HG03571 (cell line): ENCODE results near the gene MLST8.
A peak's percentile ranks its signal among the peaks of the same experiment; 100 is the strongest.

Experiments
- ATAC-seq: cut with Tn5 transposase; IDR thresholded peaks from one replicate; pipeline ENCODE4 v1.9.1; 2021; ENCODE audit not compliant: unreplicated experiment

The MLST8 gene

DNA sequence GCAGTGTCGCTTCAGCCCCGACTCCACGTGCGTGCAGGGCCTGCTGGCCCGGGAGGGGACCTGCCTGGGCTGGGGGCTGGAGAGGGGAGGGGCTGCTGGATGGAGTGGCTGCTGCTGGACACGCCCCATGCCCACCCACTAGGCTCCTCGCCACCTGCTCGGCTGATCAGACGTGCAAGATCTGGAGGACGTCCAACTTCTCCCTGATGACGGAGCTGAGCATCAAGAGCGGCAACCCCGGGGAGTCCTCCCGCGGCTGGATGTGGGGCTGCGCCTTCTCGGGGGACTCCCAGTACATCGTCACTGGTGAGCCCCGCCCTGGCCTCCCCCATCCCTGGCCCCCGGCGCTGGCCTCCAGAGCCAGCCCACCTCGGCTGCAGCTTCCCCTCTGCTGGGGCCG is 3.1 kb downstream of the MLST8 start:
- ATAC-seq: no peak

DNA sequence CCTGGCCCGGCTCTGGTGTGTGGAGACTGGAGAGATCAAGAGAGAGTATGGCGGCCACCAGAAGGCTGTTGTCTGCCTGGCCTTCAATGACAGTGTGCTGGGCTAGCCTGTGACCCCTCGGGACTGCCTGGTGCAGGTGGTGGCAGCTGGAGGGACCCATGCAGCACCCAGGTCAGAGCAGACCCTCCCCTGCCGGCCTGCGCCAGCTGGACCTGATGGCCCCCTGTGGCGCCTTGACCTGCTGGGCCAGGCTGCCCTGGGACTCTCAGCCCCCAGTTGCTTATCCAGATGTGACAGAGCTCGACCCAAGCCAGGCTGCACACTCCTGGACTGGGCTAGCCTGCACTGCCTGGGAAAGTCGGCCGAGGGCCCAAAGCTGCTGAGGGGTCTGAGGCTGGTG is 3.5 kb downstream of the MLST8 start:
- no peak for ATAC-seq

DNA sequence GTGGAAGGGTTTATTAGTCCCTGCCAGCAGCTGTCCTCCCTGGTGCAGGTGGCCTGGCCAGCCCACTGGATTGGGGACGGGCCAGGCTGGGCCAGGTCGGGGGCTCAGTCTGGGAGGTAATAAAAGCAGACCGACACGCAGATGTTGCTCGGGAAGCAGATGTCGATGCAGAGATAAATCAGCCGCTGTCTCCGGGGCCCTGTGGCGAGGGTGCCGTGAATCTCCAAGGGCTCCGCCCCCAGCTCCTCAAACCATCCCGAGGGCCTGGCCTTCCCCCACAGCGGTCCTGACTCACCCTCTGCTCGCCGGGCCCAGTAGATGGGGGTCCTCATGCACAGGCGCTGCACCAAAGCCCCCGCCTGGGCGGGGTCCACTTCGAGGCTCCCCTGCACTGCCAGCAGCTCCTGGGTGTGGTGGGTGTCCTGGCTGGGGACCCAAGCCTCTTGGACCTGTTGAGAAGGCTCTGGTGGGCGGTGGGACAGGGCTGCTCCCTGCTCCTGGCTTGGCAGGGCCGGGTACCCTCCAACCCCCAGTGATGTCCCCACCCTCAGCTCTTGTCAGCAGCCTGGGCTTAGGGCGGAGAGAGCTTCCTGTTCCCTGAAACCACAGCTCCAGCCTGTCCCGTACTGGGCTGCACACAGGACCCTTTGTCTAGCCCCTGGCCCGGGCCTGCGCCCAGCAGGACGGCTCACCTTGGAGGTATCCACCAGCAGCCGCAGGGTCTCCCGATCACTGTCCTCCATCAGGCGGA is 4.2 kb downstream of the MLST8 start:
- ATAC-seq: no peak

DNA sequence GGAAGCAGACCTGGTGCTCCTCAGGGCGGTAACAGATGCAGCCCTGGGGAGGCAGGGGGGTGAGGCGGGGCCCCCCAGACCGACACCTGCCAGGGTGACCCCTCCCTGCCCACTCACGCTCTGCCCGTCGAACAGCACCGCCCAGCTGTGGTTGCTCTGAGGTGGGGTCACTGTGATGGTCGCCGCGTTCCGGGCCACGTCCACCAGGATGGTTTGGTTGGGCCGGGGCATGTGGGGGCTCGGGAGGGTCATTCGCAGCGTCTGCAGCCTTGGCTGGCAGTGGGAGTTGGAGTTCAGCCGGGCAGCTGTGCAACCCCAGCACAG is 4.7 kb downstream of the MLST8 start:
- ATAC-seq: no peak

DNA sequence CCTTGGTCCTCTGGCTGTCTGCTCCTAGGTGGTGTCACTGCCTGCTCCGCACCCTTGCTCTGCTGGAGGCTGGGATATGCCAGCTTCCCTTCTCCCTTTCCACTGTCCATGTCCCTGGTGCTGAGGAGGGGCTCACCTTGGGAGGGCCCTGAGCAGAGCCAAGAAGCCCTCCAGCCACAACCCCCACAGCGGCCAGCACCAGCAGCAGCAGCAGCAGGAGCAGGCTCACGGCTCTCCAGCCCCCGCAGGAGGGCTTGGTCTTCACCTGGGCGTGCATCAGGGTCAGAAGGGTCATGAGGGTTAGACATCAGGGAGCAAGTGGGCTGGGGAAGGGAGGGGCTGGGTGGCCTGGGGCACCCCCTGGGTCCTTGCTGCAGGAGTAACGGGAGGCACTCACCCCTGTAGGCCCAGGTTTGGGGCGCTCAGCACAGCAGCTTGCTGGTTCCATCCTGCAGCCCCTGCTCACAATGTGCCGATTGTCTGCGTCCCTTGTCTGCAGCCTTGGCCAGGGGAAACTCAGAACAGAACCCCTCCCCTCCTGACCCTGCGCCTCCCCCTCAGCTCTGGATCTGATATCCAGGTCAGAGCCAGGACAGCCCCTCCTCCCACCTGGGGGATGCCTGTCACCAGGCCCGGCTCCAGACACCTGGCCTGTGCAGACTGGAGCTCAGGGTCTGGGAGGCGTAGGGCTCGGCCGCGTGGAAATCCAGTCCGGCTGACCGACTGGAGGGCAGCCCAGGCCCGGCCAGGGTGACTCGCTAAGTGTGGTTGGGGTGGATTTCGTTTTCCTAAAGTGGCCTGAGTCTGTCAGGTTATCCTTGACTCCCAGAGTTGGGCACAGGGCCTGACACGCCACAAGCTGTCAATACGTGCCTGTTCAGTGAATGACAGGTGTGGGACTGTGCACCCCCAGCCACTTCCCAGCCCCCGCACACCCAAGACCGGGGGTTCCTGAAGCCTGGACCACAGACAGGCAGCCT is 5.4 kb downstream of the MLST8 start, which contains the start of gene BRICD5:
BRICD5 (minus strand) TSS at position 478 of the 980 bp plus-strand sequence; CDS start at position 448, 30 bp downstream.
- no peak for ATAC-seq

DNA sequence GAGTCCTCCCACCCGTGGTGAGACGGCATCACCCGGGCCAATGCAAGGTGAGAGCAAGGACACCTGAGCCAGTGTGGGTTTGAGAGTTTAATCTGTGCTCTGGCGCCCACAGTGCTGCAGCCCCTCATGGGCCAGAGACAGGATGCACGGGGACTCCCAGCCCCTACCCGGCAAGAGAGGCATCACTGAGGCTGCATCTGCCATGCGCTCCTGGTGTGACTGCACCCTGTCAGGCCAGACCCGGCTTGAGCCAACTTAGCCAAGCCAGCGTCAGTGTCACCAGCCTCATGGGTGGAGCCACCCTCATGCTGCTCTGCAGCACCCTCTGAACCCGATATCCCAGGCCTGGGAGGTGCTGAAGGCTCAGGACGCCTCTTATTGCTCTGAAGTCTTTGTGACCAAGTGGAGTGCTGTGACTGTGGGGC is 6.7 kb downstream of the MLST8 start:
- ATAC-seq: no peak

DNA sequence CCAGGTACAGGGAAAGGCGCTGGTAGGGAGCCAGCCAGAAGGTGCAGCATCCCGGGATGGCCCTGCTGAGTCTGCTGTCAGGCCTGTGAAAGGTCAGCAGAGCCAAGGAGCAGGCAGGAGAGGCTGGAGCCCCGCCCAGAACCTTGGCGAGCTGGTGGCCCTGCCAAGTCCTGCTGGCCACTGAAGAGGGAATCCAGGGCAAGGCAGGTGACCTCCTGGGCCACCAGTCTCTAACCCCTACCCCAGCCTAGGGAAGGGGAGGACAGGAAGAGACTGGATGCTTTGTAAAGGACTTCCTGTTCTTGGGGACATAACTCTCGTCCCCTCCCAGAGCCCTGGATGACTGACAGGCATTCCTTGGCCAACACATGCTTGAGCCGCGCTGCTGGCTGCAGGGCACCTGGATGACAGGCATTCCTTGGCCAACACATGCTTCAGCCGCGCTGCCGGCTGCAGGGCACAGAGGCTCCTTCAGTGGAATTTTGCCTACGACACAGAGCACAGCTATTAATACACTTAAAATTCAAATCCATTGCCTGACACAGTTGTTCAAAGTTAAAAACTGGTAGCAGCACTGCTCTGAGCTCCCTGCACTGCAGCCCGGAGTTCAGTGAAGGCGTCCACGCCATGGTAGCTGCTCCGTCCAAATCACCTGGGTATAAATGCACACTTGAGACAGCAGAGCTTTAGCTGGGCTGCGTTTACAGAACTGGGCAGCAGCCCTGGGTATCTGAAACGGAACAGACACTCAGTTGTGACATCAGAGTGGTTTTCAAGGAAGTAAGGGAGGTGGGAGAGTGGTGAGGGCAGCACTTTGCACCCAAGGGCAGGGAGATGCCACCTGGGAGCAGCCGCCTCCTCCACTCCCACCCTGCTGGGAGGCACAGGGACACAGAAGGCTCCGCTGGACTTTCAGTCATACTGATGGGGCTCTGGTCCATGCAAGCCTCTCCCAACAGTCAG is 7.4 kb downstream of the MLST8 start:
- no peak for ATAC-seq

DNA sequence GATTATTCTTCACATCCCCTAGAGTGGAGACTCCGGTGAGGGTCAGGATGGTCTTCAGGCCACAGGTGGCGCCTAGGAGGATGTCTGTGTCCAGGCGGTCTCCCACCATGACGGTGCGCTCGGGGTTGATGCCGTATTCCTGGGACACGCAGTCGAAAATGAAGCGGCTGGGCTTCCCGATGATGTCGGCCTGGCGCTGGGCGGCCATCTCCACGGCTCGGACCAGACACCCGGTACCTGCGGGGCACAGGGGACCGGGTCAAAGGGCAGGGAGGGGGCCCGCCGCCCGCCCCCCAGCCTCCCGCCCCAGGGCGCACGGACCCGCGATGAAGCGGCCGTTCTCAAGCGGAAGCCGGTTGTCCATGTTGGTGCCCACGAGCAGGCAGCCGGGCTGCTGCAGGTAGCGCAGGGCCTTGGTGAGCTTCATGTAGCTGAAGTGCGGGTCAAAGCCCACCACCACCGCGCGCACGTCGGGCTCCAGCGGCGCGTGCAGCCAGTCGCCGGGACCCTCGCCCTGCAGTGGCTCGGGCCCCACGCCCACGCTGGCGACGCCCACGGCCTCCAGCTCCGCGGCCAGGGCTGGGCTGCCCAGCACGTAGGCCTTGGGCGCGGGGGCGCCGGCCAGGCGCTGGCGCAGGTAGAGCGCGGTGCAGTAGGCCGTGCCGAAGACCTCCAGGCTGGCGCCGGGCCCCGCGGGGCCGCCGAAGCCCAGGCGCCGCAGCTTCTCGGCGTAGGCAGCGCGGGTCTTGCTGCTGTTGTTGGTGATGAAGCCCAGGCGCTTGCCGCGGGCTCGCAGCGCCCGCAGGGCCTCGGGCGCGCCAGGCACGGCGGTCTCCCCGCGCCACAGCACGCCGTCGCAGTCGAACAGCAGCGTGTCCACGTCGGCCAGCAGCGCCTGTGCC is 8.8 kb downstream of the MLST8 start:
- ATAC-seq: no peak

DNA sequence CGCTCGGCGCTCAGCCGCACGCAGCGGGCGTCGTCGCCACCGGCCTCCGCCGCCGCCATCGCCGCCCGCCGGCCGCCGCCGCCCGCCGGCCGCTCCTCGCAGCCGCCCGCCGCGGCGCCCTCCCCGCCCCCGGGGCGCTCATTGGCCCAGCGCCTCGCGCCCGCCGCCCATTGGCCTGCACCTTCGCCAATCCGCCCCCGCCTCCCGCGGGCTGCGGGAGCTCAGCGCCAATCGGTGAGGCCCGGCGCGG is 9.4 kb downstream of the MLST8 start, which contains the start of gene PGP:
PGP (minus strand) TSS at position 122 of the 250 bp plus-strand sequence; CDS start at position 59, 63 bp downstream.
- peak; percentile 74 for ATAC-seq

DNA sequence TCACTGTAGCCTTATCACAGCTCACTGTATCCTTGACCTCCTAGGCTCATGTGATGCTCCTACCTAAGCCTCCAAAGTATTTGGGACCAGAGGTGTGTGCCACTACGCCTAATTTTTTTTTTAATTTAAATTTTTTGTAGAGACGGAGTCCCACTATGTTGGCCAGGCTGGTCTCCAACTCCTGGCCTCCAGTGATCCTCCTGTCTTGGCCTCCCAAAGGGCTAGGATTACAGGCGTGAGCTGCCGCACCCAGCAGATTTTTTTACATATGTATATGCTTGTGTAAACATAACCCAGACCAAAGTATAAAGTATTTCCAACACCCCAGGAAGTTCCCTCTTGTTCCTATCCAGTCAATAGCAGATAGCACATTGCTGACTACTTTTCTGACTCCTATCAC is 11.1 kb downstream of the MLST8 start:
- no peak for ATAC-seq

DNA sequence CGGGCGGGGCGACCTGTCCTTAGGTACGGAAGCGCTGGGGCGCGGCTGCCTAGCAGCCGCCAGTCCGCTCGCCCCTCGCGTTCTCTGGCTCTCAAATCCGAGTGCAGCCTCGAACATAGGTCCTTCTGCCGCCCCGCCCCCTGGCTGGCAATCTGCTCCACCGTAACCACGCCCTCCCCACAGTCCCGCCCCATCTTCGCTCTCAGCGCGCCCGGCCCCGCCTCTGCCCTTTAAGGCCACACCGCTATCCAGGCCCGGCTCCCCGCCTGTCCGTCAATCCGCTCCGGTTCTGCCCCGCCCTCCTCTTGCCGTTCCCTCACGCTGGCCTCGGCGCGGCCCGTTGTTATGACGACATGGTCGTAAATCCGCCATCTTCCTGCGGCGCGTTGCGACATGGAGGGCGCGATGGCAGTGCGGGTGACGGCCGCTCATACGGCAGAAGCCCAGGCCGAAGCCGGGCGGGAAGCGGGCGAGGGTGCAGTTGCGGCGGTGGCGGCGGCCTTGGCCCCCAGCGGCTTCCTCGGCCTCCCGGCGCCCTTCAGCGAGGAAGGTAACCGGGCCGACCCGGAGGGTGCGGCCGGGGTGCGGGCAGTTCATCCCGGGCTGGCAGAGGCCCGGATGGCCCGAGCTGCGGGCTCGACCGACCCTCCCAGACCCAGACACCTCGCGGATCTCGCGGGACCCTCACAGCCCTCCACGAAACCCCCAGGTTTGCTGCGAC is 18.1 kb downstream of the MLST8 start, which contains the start of gene E4F1:
E4F1 (plus strand) TSS at position 371 of the 721 bp plus-strand sequence; CDS start at position 394, 23 bp downstream.
- ATAC-seq: peak; percentile 88

DNA sequence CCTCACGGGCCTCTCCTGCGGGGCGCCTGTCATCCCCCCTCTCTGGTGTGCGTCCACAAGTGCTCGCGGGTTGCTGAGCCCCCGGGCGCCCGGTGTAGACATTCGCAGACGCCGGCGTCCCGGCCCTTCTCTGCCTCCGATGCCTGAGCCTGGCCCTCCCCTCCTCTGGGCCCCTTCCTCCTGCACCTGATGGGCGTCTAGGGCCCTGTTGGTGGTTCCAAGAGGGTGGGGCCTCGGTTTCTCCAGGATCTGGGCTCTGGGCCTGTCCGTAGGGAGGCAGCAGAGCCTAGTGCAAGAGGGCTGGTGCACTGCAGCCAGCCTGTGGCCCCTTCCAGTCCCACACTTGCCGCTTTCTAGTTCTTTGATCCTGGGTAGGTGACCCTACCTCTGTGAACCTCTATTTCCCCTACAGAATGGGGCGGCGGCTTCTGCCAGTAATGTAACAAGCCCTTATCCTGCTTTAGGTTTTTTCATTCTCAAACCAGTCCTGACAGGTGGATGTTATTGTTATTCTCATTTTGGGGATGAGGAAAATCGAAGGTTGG is 18.8 kb downstream of the MLST8 start:
- ATAC-seq: peak; percentile 15

DNA sequence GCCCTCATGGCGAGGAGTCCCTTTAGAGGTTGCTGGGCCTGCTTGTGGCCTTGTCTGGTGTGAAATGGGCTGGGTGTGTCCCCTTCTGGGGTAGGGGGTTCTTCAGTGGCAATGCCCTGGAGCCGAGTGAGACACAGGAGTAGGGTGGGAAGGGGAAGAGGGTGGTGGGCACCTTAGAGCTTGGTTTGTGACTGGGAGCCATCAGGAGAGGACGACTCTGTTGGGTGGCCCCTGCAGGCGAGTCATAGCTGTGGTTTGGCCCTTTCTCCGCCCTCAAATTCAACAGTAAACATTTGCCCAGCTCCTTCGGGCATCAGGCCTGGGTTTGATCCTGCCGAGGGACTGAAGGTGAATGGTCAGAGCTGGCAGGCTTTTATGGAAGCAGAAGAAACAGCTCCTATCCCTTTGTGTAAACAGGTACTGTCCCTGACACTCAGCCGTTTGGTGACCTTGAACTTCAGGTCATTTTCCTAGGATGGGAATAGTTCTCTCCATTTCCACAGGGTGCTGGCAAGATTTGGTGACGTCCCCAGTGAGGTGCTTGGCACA is 21.1 kb downstream of the MLST8 start:
- ATAC-seq: no peak

DNA sequence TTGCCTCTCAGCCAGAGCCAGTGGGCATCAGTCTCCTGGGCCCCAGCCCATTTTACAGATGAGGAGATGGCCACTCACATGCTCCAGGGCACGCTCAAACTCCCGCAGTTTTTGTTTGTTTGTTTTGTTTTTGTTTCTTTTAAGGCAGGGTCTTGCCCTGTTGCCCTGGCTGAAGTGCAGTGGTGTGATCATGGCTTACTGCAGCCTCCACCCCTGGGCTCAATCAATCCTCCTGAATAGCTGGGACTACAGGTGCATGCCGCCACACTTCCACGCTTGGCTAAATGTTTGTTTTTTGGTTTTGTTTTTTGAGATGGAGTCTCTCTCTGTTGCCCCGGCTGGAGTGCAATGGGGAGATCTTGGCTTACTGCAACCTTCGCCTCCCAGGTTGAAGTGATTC is 21.7 kb downstream of the MLST8 start:
- ATAC-seq: no peak

DNA sequence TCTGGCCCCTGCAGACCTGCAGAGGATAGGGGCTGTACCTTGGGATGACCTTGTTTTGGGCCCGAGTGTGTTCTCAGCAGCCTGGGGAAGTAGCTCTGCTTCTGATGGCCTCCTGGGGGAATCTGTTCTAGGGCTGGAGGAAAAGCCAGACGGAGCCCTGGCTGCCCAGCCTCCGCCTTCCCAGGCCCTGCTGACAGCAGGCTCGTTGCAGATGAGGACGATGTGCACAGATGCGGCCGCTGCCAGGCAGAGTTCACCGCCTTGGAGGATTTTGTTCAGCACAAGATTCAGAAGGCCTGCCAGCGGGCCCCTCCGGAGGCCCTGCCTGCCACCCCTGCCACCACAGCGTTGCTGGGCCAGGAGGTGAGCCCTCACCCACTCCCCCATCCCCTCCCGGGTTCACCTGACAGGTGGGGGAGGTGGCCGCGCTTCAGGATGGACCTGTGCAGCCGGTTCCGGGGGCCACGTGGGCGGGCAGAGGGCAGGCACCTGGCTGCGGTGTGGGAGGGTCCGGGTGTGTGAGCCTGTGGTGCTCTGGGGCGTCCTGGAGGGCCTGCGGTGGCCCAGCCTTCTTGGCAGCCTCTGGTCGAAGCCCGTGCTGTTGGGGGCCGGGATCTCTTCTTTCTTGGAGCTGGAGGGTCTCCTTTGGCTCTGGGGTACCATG is 23.0 kb downstream of the MLST8 start:
- ATAC-seq: no peak

DNA sequence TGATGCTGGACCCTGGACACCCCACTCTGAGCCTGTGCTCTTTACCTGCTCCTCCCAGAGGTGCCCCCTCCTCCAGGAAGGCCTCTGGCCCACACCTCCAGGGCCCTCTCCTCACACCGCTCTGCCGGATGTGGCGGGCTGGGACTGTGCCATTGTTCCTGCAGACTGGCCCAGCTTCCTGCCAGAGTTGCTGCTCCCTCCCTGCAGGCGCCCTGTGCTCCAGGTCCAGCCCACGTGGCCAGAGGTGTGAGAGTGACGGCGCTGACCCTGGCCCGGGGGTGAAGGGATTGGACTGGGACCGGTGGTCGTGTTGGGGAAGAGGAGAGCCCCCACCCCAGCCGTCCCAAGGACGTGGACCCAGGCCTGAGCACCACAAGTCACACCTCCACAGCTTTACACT is 23.8 kb downstream of the MLST8 start:
- no peak for ATAC-seq

DNA sequence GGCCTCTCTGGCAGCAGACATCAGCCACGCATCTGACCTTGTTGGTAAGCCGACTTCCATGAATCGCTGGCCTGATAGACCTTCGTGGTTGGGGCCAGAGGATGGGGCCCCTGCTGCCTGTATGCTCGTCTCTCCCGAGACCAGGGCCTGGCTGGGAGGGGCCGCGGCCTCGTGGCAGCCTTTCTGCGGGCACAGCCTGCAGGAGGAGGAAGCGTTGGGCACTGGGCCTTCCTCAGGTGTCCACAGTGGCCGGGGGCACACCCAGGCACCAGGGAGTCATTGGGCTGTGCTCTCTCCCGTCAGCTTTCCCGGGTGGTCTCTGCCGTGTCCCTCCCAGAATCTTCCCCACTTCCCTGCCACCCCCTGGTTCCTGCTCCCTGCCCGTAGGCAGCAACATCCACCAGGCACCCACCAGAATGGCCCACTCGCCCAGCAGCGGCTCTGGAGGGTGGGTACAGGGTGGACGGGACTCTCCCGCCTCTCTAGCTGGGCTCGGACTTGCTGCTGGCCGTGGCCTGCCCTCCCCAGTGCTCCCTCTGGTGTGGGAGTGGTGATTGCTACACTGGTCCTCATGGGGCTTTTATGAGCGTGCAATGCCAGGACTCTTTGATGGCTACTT is 24.5 kb downstream of the MLST8 start:
- no peak for ATAC-seq

DNA sequence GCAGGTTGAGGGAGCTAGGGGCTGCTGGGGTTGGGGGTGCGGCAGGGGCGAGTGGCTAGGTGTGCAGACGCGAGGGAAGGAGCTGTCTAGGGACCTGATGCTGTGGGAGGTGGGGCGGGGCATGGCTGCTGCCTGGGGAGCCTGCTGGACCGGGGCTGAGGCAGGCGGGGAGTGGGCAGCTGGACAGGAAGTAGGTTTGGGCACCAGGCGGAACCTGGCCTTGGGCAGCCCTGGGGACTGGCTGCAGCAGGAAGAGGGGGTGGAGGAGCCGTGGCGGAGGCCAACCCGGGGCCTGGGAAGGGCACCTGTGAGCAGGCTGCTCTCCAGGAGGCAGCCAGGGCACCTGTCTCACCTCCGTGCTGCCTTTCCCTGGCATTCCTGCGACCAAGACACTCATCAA is 25.1 kb downstream of the MLST8 start:
- no peak for ATAC-seq
